ENCODE data around the gene GPR26. TPM values are rescaled to one million over a fixed set of nuclear protein-coding genes. Genes with fewer than 3 reads are reported as not detected.

The GPR26 gene
- total RNA-seq, 1 experiment from 2014 or later = 0.07 TPM

DNA sequence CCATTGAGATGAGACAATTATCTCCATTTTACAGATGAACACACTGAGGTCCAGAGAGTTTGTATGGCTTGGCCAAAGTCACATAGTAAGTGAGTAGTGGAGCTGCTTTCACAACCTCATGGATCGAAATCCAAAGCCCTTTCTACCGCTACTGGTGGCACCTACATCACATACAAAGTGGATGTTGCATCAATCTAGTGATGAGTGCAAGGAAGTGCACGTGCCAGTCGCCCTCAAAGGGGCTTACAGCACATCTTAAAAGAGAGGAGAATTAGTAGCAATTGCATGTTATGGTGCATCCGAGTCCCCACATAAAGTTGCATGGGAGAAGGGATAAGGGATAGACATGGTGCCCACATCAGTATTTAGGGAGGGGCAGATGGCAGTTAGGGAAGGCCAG is 31.0 kb upstream of the GPR26 start:
- H3T11ph ChIP-seq (ENCODE audit: low read length) = no peak overlapping the region
- no peak overlapping the region for H3K14ac ChIP-seq (ENCODE audit: insufficient read depth, low read length)
- H3K4ac ChIP-seq (ENCODE audit: low read depth, low read length) = no peak overlapping the region
- Mint-ChIP-seq H3K27ac (no peak overlapping the region; a peak in 1 of 7 replicates), H3K36me3 (ENCODE audit: insufficient read depth in 1 of 3, low read depth in 3 of 3) (no peaks in the 10 kb centered on the region), H3K9me3 (peaks cover 0 to under 1% of the 10 kb centered on the region in 2 experiments; a peak in 3 of 5 replicates), H3K4me1 (peaks cover 15% of the 10 kb centered on the region in 2 experiments), H3K4me3 (no peak overlapping the region), H3K27me3 (ENCODE audit: low read depth) (peaks cover 17% of the 10 kb centered on the region)
- H4K8ac ChIP-seq (replicated peaks; ENCODE audit: insufficient read length, low read depth, low read length) = no peak overlapping the region
- no CpG with 5 or more reads among the region's 5 CpGs for WGBS (ENCODE audit: extremely low coverage, insufficient read length, low lambda C conversion rate)
- H3K4me1 ChIP-seq (ENCODE audit: insufficient read depth, low read length) = peaks cover 3% of the 10 kb centered on the region
- no peak overlapping the region for H4K91ac ChIP-seq (ENCODE audit: insufficient read length, low read depth, low read length)
- H3K27ac ChIP-seq (ENCODE audit: insufficient read length, low read depth, low read length) = no peak overlapping the region
- no peak overlapping the region for H4K5ac ChIP-seq (ENCODE audit: insufficient read length, low read depth, low read length)
- no peak overlapping the region for H3K9ac ChIP-seq (ENCODE audit: extremely low read depth, insufficient read length, low read length)
- no peaks in the 10 kb centered on the region for H4K20me1 ChIP-seq (ENCODE audit: control insufficient read depth, insufficient read depth, insufficient read length)
- H3K9me3 ChIP-seq (ENCODE audit: control insufficient read depth, low read depth, low read length) = no peaks in the 10 kb centered on the region
- H2BK20ac ChIP-seq (ENCODE audit: low read depth, low read length, poor library complexity, severe bottlenecking) = no peak overlapping the region
- no peak overlapping the region for H3K18ac ChIP-seq (ENCODE audit: insufficient read length, low read depth, low read length)
- H3K4me2 ChIP-seq (ENCODE audit: insufficient read depth, insufficient read length, low read length) = no peak overlapping the region
- H2AFZ ChIP-seq (ENCODE audit: low read length) = no peak overlapping the region
- no peak overlapping the region for H2BK5ac ChIP-seq (ENCODE audit: insufficient read length, low read length)
- no peaks in the 10 kb centered on the region for H3K23me2 ChIP-seq (ENCODE audit: insufficient read length, low read depth, low read length, poor library complexity, severe bottlenecking)
- H2BK12ac ChIP-seq (ENCODE audit: insufficient read length, low read depth, low read length) = no peak overlapping the region
- no peak overlapping the region for H2BK15ac ChIP-seq (ENCODE audit: low read depth, low read length)
- H2AK5ac ChIP-seq (ENCODE audit: insufficient read length, low read length) = no peak overlapping the region
- no peak for DNase-seq
- H3K56ac ChIP-seq (ENCODE audit: insufficient read length, low read depth, low read length) = no peak overlapping the region
- no peaks in the 10 kb centered on the region for H3K27me3 ChIP-seq (ENCODE audit: insufficient read depth, low read length)
- no peaks in the 10 kb centered on the region for H3K79me1 ChIP-seq (ENCODE audit: insufficient read depth, low read depth, low read length, poor library complexity, severe bottlenecking)
- H3K23ac ChIP-seq (ENCODE audit: insufficient read length, low read depth, low read length) = no peak overlapping the region
- no peak overlapping the region for H2BK120ac ChIP-seq (ENCODE audit: low read depth, low read length, poor library complexity, severe bottlenecking)
- TF ChIP-seq, protein P1, sequence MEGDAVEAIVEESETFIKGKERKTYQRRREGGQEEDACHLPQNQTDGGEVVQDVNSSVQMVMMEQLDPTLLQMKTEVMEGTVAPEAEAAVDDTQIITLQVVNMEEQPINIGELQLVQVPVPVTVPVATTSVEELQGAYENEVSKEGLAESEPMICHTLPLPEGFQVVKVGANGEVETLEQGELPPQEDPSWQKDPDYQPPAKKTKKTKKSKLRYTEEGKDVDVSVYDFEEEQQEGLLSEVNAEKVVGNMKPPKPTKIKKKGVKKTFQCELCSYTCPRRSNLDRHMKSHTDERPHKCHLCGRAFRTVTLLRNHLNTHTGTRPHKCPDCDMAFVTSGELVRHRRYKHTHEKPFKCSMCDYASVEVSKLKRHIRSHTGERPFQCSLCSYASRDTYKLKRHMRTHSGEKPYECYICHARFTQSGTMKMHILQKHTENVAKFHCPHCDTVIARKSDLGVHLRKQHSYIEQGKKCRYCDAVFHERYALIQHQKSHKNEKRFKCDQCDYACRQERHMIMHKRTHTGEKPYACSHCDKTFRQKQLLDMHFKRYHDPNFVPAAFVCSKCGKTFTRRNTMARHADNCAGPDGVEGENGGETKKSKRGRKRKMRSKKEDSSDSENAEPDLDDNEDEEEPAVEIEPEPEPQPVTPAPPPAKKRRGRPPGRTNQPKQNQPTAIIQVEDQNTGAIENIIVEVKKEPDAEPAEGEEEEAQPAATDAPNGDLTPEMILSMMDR (conservative IDR thresholded peaks at IDR 0.05) = no peak
- no peaks in the 10 kb centered on the region for H3K79me2 ChIP-seq (ENCODE audit: insufficient read depth, low read length)

All from H9 (cell line).